H1 (cell line): ENCODE measurements around the gene CUEDC1. TPM values are rescaled to one million over a fixed set of nuclear protein-coding genes. Genes with fewer than 3 reads are reported as not detected.

Source experiments
- BRCA1 ChIP-seq: IDR thresholded peaks from 2 replicates; pipeline ENCODE4 v1.6.1; 2012; ENCODE audit warnings: low read depth, low read length, improper control_type of control experiment
- CBX5 ChIP-seq: fragments of 300-800, 300-1000 bp; sonication (generic); IDR thresholded peaks from 2 replicates; pipeline ENCODE4 v1.7.1; 2016; ENCODE audit warnings: antibody characterized with exemption, low read length, low read depth
- FOSL1 ChIP-seq: IDR thresholded peaks from 2 replicates; pipeline ENCODE4 v1.6.1; 2011; ENCODE audit warnings: mild to moderate bottlenecking, low read depth, low read length, moderate library complexity; ENCODE audit not compliant: insufficient read depth
- GTF2F1 ChIP-seq: IDR thresholded peaks from 2 replicates; pipeline ENCODE4 v1.6.1; 2012; ENCODE audit warnings: low read depth, low read length, improper control_type of control experiment, borderline replicate concordance
- JUN ChIP-seq: IDR thresholded peaks from 2 replicates; pipeline ENCODE4 v1.6.1; 2011; ENCODE audit warnings: low read depth, mild to moderate bottlenecking, improper control_type of control experiment, low read length
- KDM4A ChIP-seq: IDR thresholded peaks from one replicate; pipeline ENCODE4 v1.7.1; 2012; ENCODE audit warnings: low read depth, mild to moderate bottlenecking, moderate library complexity, low read length, inconsistent platforms; ENCODE audit not compliant: severe bottlenecking
- POLR2A ChIP-seq, 2 experiments: IDR thresholded peaks; 1 replicate in 1 of 2; 2 replicates in 1 of 2; pipeline ENCODE4 v1.6.1; 2011; ENCODE audit warnings: low read depth in 2 of 2, low read length in 2 of 2, mild to moderate bottlenecking in 2 of 2; ENCODE audit errors: control extremely low read depth in 1 of 2
- POU5F1 ChIP-seq: IDR thresholded peaks from 2 replicates; pipeline ENCODE4 v1.6.1; 2011; ENCODE audit warnings: low read depth, mild to moderate bottlenecking, low read length, moderate library complexity
- RAD21 ChIP-seq, 2 experiments: IDR thresholded peaks in 1 of 2; conservative IDR thresholded peaks in 1 of 2; 2 replicates each; pipeline ENCODE4 v1.6.1; 2011; ENCODE audit warnings: low read depth in 2 of 2, low read length in 2 of 2, improper control_type of control experiment in 1 of 2, inconsistent platforms in 1 of 2, mild to moderate bottlenecking in 1 of 2, moderate library complexity in 1 of 2
- RFX5 ChIP-seq: IDR thresholded peaks from 2 replicates; pipeline ENCODE4 v1.6.1; 2011; ENCODE audit warnings: low read depth, low read length, improper control_type of control experiment, borderline replicate concordance
- SP4 ChIP-seq: IDR thresholded peaks from 2 replicates; pipeline ENCODE4 v1.6.1; 2012; ENCODE audit warnings: low read length, inconsistent platforms
- polyA plus RNA-seq, 7 experiments: library from polyadenylated mRNA; depleted of rRNA in 3 of 7; stranded (reverse) in 5 of 7; unstranded in 2 of 7; fragments of >200 nt in 5 of 7; fragments of 200-250 nt in 2 of 7; gene quantifications; 1 replicate in 5 of 7; 2 replicates in 1 of 7; 4 replicates in 1 of 7; pipeline versions ENCODE4 v1.2.1 to v1.2.3, GENCODE V29; 2011 to 2013; ENCODE audit warnings: missing spikeins in 2 of 7, mixed read lengths in 2 of 7
- total RNA-seq: library from RNA; stranded (reverse); fragmentation: NEBNext Ultra II Directional; extraction: Animal tissue kit (Norgen Biotek cat#: 25700); gene quantifications from 2 replicates; pipeline ENCODE4 v1.2.1, GENCODE V29; 2021
- TF ChIP-seq, protein P1 (sequence below): IDR thresholded peaks from 2 replicates; pipeline ENCODE4 v1.6.1; 2012; ENCODE audit warnings: inconsistent platforms

The CUEDC1 gene
- total and polyA plus RNA-seq, 2 of the 8 experiments (the other 6 are each of a cell fraction or from before 2014, with no cell fraction given): 4.0 to 10.7 TPM

DNA sequence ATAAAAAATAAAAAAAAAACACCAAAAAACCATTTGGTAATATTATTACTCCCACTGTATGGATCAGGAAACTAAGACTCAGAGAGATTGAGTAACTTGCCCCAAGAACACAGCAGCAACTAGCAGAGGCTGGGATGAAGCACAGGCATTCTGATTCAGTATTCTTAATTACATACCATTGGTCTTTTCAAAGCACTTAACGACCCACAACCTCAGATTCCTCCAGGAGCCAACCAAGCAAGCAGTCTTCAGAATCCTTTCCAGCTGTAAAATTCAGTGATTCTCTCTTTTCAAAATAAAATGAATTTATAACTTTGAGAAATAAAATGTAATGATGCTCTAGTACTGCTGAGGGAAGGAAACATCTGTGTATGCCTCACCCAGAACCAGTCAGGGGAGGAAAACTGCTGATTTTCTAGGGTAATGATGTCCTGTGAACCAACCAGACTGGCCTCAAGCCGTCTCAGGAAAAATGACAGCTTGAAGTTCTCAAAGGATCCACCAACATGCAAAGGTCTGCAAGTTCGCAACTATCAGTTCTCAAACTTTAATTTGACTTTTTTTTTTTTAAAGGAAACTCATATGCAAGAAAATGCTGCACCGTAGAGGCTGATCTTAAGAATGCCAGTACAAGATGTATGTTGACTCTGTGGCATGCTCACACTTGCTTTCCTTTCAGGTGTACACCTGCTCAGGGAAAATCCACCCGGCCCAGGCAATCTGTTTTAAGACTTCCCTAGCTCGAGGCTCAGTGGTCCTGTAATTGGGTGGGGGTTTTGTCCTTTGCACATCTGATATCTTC is 9.0 kb downstream of the CUEDC1 start (continued):
- TF ChIP-seq GTF2F1 (no peak), RAD21 (IDR thresholded peaks at IDR 0.05 in 1 of 2, conservative IDR thresholded peaks at IDR 0.05 in 1 of 2; ENCODE audit: low read depth in 2 of 2, low read length in 2 of 2) (no peak), JUN (no peak), SP4 (no peak), BRCA1 (no peak), POLR2A (IDR thresholded peaks at IDR 0.05; ENCODE audit: control extremely low read depth in 1 of 2, low read depth in 2 of 2, low read length in 2 of 2) (no peak), POU5F1 (no peak), CBX5 (no peak), RFX5 (no peak), KDM4A (no peak), FOSL1 (no peak)
- TF ChIP-seq, protein P1, sequence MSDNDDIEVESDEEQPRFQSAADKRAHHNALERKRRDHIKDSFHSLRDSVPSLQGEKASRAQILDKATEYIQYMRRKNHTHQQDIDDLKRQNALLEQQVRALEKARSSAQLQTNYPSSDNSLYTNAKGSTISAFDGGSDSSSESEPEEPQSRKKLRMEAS: no peak
